GM19193 (cell line): Measurements from ENCODE around the gene MED26.

Source experiments
- POLR2A ChIP-seq: IDR thresholded peaks from 4 replicates; pipeline ENCODE4 v1.6.1; 2011; ENCODE audit not compliant: insufficient read depth, insufficient read length; ENCODE audit errors: extremely low read depth

The MED26 gene

GRCh38 chr19:16628183-16628983 lies at the start of gene MED26:
MED26 (minus strand) TSS chr19:16628204; CDS start chr19:16627943, 261 bp downstream.
- TF ChIP-seq POLR2A, result peak; percentile 91

DNA sequence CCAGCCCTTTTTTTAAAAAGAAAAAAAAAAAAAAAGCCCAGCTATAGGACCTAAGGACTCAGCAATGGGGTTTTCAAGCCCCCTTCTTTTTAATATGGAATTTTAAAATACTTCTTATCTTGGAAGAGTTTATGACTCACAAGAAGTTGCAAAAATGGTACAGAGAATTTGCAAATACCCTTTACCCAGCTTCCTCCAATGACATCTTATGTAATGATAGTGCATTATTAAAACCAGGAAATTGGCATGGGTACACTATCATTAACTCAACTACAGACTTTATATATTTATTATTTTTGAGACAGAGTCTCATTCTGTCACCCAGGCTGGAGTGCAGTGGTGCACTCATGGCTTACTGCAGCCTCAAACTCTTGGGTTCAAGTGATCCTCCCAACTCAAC lies 49.1 kb upstream of the MED26 start:
- TF ChIP-seq POLR2A, result no peak

GRCh38 chr19:16676101-16676798 lies 48.2 kb upstream of the MED26 start:
- no peak for TF ChIP-seq POLR2A

DNA sequence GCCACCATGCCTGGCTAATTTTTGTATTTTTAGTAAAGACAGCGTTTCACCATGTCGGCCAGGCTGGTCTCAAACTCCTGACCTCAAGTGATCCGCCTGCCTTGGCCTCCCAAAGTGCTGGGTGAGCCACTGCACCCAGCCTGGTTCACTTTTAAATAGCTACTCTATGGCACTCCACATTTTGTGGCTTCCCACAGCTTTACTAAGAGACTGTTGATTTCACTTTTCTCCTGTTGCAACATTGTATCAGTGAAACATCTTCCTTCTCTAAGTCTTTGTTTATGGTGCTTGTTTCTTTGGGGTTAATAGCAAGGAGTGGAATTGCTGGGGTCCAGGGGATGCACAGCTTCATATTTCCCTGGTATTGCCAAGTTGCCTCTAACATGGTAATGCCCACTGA lies 45.2 kb upstream of the MED26 start:
- no peak for TF ChIP-seq POLR2A

DNA sequence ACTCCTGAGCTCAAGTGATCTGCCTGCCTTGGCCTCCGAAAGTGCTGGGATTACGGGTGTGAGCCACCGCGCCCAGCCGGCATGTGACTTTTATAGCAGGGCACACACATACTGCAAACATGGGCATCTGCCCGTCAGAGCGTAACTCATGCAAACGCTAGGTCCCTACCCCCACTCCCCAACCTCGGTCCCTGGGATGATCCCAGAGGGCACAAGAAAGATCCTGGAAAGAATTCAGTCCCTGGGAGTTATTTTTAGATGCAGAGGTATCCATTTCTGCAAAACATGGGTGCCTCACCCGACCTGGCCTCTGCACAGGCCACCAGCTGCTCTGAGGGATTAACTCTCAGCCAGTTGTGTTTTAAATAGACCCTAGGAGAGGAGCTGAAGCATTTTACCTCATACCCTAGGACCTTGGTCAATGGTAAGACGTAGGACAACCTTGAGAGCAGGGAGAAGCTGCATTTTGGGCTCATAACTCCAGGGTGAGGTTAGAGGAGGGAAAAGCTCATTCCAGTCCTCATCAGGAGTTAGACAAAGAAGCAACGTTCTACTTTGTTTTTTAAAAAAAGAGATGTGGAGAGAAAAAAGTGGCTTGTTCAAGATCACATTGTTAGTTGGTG lies 43.8 kb upstream of the MED26 start:
- no peak for TF ChIP-seq POLR2A

- no peak for TF ChIP-seq POLR2A
Measured at GRCh38 chr19:16670291-16670690, 42.3 kb upstream of the MED26 start.

DNA sequence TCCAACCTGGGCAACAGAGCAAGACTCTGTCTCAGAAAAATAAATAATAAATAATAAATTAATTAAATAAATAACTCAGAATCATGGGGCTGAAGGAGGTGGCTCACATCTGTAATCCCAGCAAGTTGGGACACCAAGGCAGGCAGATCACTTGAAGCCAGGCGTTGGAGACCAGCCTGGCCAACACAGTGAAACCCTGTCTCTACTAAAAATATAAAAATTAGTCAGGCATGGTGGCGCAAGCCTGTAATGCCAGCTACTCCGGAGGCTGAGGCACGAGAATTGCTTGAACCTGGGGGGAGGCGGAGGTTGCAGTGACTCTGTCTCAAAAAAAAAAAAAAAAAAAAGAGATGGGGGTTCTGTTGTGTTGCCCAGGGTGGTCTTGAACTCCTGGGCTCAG lies 40.2 kb upstream of the MED26 start:
- no peak for TF ChIP-seq POLR2A

DNA sequence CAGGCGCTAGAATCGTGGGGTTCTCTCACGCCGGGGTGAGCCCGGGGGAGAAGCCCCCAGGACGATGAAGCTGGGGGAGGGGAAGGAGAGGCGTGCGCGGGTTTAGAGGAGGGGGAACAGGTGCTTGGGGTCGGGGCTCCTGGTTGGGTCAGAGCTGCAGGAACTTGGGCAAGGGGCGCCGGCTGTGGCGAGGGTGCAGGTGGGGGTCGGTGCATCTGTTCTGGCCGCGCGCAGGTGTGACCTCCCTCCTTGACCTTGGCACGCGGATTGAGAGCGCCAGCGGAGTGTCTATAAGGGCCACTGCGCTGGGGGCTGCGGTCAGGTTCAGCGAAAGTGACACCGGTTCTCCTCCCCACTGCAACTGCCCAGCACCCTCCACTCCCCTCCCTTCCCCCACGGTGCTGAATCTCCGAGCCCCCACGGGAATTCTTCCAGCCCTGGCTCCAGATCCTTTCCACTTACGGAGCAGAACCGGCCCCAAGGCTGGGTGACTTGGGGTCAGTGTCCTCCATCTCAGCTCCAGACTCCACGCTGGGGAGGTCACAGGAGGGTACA lies 33.6 kb upstream of the MED26 start:
- TF ChIP-seq POLR2A, result no peak

- TF ChIP-seq POLR2A, result peak; percentile 50
Measured at GRCh38 chr19:16660763-16661479, 32.9 kb upstream of the MED26 start, which contains the start of gene TMEM38A. TMEM38A (plus strand) TSS chr19:16661139; CDS start chr19:16661218, 79 bp downstream.

DNA sequence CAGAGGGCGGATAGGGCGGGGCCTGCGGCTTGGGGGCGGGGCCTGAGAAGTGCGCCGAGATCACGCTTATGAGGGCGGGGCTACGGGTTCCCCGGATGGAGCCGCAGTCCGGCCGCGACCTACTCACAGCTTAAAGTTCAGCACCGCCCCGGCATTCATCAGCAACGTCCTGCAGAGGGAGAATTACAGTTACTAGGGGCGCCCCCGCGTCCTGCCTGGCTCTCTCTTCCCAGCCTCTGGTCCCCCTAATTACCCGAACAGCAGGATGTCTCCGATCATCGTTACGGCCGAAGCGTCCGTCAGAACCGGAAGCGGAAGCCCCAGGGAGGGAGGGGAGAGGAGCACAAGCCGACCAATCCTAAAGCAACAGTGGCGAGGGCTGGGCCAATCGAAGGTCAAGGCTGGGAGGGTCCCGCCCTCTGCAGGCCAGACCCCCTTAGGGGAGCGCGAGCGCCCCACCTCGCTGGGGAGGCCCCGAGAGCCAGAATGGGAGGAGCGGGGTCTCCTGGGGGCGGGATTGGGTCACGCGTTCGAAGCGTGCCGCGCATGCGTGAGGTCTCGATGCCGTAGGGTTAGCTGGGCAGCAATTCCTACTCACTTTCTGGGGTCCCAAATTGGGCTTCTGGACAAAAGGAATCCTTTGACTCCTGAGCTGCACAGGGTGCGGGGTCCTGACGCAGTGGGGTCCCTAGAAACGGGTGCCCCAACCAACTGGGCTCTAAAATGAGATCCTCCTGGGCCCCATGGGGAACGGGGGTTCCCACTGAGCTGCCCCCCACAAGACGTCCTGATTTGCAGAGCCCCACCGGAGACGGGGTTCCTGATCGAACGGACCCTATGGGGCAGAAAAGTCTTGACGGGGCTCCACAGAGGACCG lies 32.1 kb upstream of the MED26 start, which contains the start of gene SMIM7:
Gene SMIM7, minus strand, starts transcription at position 313 of the 877 bp plus-strand sequence. Its CDS starts 34 bp downstream, at position 279.
- peak; percentile 94 for TF ChIP-seq POLR2A

DNA sequence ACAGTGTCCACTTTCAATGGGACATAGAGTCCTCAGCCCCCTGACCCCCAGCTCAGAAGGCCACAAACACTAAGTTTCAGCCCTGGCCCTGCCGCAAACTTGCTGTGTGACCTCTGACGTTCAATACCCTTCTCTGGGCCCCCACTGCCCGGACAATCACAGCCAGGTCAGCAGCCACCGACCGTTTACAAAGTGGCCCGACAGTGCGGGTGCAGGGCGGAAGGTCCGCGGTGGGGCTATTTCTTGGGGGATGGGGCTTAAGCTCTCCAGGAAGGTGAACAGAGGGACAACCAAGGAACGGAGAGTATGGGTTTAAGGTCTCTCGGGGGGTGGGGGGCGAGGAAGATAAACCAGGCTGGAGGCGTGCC lies 31.4 kb upstream of the MED26 start:
- TF ChIP-seq POLR2A, result no peak

- no peak for TF ChIP-seq POLR2A
Measured at GRCh38 chr19:16657384-16657783, 29.4 kb upstream of the MED26 start.

GRCh38 chr19:16655727-16656126 lies 27.7 kb upstream of the MED26 start:
- TF ChIP-seq POLR2A, result no peak

- TF ChIP-seq POLR2A, result no peak
Measured at GRCh38 chr19:16654627-16655026, 26.6 kb upstream of the MED26 start.
